ENCODE data around the gene OR52A5. TPM values are rescaled to one million over a fixed set of nuclear protein-coding genes. Genes with fewer than 3 reads are reported as not detected.

The OR52A5 gene
- polyA plus RNA-seq, 1 of the 3 experiments (the other 2 are of a cell fraction) = not detected

GRCh38 chr11:5103066-5103465 lies 35.1 kb downstream of the OR52A5 start:
- Histone ChIP-seq H3K9me3 (no peaks in the 10 kb centered on the region), H2AFZ (ENCODE audit: low read depth) (no peak overlapping the region), H4K20me1 (ENCODE audit: insufficient read depth) (no peaks in the 10 kb centered on the region), H3K9ac (no peak overlapping the region), H3K27ac (ENCODE audit: low read depth in 2 of 2, low read length in 1 of 2) (no peak overlapping the region), H3K4me3 (ENCODE audit: low read depth in 2 of 2, low read length in 1 of 2) (no peak overlapping the region), H3K9me2 (no peaks in the 10 kb centered on the region), H3K4me2 (no peak overlapping the region), H3K36me3 (replicated peaks in 1 of 2; ENCODE audit: control insufficient read depth in 1 of 2, insufficient read depth in 2 of 2, low read length in 1 of 2) (no peaks in the 10 kb centered on the region), H3F3A (replicated peaks; ENCODE audit: insufficient read depth) (no peaks in the 10 kb centered on the region), H3K4me1 (ENCODE audit: control insufficient read depth in 1 of 2, insufficient read depth in 2 of 2, low read depth in 1 of 2, low read length in 1 of 2) (no peaks in the 10 kb centered on the region), H3K27me3 (ENCODE audit: insufficient read depth) (peaks cover 9% of the 10 kb centered on the region; the same call in 1 of the 2 replicates), H3K79me2 (ENCODE audit: insufficient read depth) (no peaks in the 10 kb centered on the region)
- no peak for DNase-seq
- POLR2A ChIA-PET = no interaction called here
- no peak for TF ChIP-seq CHD2 (IDR thresholded peaks at IDR 0.05; ENCODE audit: low read length, partially characterized antibody)
- TF ChIP-seq POLR2AphosphoS5 (IDR thresholded peaks at IDR 0.05; ENCODE audit: low read depth, low read length) = no peak
- no peak for TF ChIP-seq MAX (IDR thresholded peaks at IDR 0.05; ENCODE audit: low read depth)
- TF ChIP-seq TCF12 (IDR thresholded peaks at IDR 0.05) = no peak
- no peak for TF ChIP-seq RCOR1 (IDR thresholded peaks at IDR 0.05; ENCODE audit: low read length)
- no peak for TF ChIP-seq RAD21 (IDR thresholded peaks at IDR 0.05; ENCODE audit: low read length)
- no peak for TF ChIP-seq JUND (IDR thresholded peaks at IDR 0.05)
- TF ChIP-seq NFIC (IDR thresholded peaks at IDR 0.05; ENCODE audit: borderline replicate concordance) = no peak
- CTCF ChIA-PET = no interaction called here

- H3K9ac ChIP-seq = no peak overlapping the region
- H3K79me2 ChIP-seq (ENCODE audit: insufficient read depth) = no peaks in the 10 kb centered on the region
- H3K4me2 ChIP-seq = no peak overlapping the region
- CTCF ChIA-PET = no interaction called here
- TF ChIP-seq IRF3 (IDR thresholded peaks at IDR 0.05; ENCODE audit: low read depth, low read length) (no peak), TCF12 (IDR thresholded peaks at IDR 0.05) (no peak), MAX (IDR thresholded peaks at IDR 0.05; ENCODE audit: low read depth) (no peak), RAD21 (IDR thresholded peaks at IDR 0.05; ENCODE audit: low read length) (no peak), YY1 (IDR thresholded peaks at IDR 0.05; ENCODE audit: low read depth) (no peak), SMC3 (IDR thresholded peaks at IDR 0.05; ENCODE audit: low read depth, low read length) (no peak), NRF1 (IDR thresholded peaks at IDR 0.05; ENCODE audit: low read depth, low read length) (no peak), FOSL2 (IDR thresholded peaks at IDR 0.05; ENCODE audit: borderline replicate concordance, low read depth) (no peak), RFX5 (IDR thresholded peaks at IDR 0.05; ENCODE audit: low read length) (no peak), GATA2 (CRISPR knock-in tag; IDR thresholded peaks at IDR 0.05) (no peak), GABPA (IDR thresholded peaks at IDR 0.05; ENCODE audit: low read depth) (no peak), USF2 (IDR thresholded peaks at IDR 0.05; ENCODE audit: borderline replicate concordance, low read depth, low read length) (no peak), ELF1 (IDR thresholded peaks at IDR 0.05) (no peak), SIN3A (IDR thresholded peaks at IDR 0.05; ENCODE audit: borderline replicate concordance, low read depth, low read length) (no peak), EZH2phosphoT487 (IDR thresholded peaks at IDR 0.05; ENCODE audit: borderline replicate concordance, low read depth) (no peak), NFIC (IDR thresholded peaks at IDR 0.05; ENCODE audit: borderline replicate concordance) (no peak), RXRA (IDR thresholded peaks at IDR 0.05; ENCODE audit: borderline replicate concordance, low read depth) (no peak)
- H3K9me2 ChIP-seq = no peaks in the 10 kb centered on the region
- H4K20me1 ChIP-seq (ENCODE audit: insufficient read depth) = no peaks in the 10 kb centered on the region
- H3K4me3 ChIP-seq (ENCODE audit: low read depth in 2 of 2, low read length in 1 of 2) = no peak overlapping the region
- WGBS (ENCODE audit: low lambda C conversion rate) = 6% methylated on average over 2 of the region's 2 CpGs
- no peaks in the 10 kb centered on the region for H3F3A ChIP-seq (replicated peaks; ENCODE audit: insufficient read depth)
- H2AFZ ChIP-seq (ENCODE audit: low read depth) = no peak overlapping the region
- no peaks in the 10 kb centered on the region for H3K9me3 ChIP-seq
- no peaks in the 10 kb centered on the region for H3K4me1 ChIP-seq (ENCODE audit: control insufficient read depth in 1 of 2, insufficient read depth in 2 of 2, low read depth in 1 of 2, low read length in 1 of 2)
- no peak overlapping the region for H3K27ac ChIP-seq (ENCODE audit: low read depth in 2 of 2, low read length in 1 of 2)
- DNase-seq = no peak
- H3K27me3 ChIP-seq (ENCODE audit: insufficient read depth) = peaks cover 9% of the 10 kb centered on the region; the same call in 1 of the 2 replicates
- no peaks in the 10 kb centered on the region for H3K36me3 ChIP-seq (replicated peaks in 1 of 2; ENCODE audit: control insufficient read depth in 1 of 2, insufficient read depth in 2 of 2, low read length in 1 of 2)
- POLR2A ChIA-PET = no interaction called here
Measured at GRCh38 chr11:5102246-5102645, 35.9 kb downstream of the OR52A5 start.

Measured in SK-N-SH (cell line).